H1 (cell line): ENCODE data around the gene DVL2. TPM values are rescaled to one million over a fixed set of nuclear protein-coding genes. Genes with fewer than 3 reads are reported as not detected.

ENCODE experiments used
- ATF2 ChIP-seq: IDR thresholded peaks from 2 replicates; pipeline ENCODE4 v1.6.1; 2012; ENCODE audit warnings: low read length, inconsistent platforms
- ATF3 ChIP-seq: IDR thresholded peaks from 2 replicates; pipeline ENCODE4 v1.6.1; 2011; ENCODE audit warnings: low read depth, mild to moderate bottlenecking, low read length; ENCODE audit not compliant: insufficient read depth
- CHD7 ChIP-seq: fragments of 300-600 bp; sonication (generic); IDR thresholded peaks from 2 replicates; pipeline ENCODE4 v1.7.1; 2012; ENCODE audit warnings: low read length, moderate library complexity, mild to moderate bottlenecking, inconsistent platforms; ENCODE audit not compliant: insufficient replicate concordance
- KDM5A ChIP-seq: fragments of 200-600 bp; IDR thresholded peaks from 2 replicates; pipeline ENCODE4 v1.7.1; 2012; ENCODE audit warnings: mild to moderate bottlenecking, low read length, inconsistent platforms, mixed read lengths
- MAFK ChIP-seq: IDR thresholded peaks from 2 replicates; pipeline ENCODE4 v1.6.1; 2012; ENCODE audit warnings: low read depth, mild to moderate bottlenecking, improper control_type of control experiment, low read length
- SIN3A ChIP-seq, 2 experiments: IDR thresholded peaks in 1 of 2; conservative IDR thresholded peaks in 1 of 2; 2 replicates each; pipeline ENCODE4 v1.6.1; 2011 to 2012; ENCODE audit warnings: low read length in 2 of 2, improper control_type of control experiment in 1 of 2, low read depth in 1 of 2, mild to moderate bottlenecking in 1 of 2
- TAF7 ChIP-seq: optimal IDR thresholded peaks from 2 replicates; pipeline ENCODE3; 2011; ENCODE audit warnings: low read depth, mild to moderate bottlenecking, inconsistent platforms, low read length, moderate library complexity, borderline replicate concordance
- polyA plus RNA-seq, 7 experiments: library from polyadenylated mRNA; depleted of rRNA in 3 of 7; stranded (reverse) in 5 of 7; unstranded in 2 of 7; fragments of >200 nt in 5 of 7; fragments of 200-250 nt in 2 of 7; gene quantifications; 1 replicate in 5 of 7; 2 replicates in 1 of 7; 4 replicates in 1 of 7; pipeline versions ENCODE4 v1.2.1 to v1.2.3, GENCODE V29; 2011 to 2013; ENCODE audit warnings: missing spikeins in 2 of 7, mixed read lengths in 2 of 7
- total RNA-seq: library from RNA; stranded (reverse); fragmentation: NEBNext Ultra II Directional; extraction: Animal tissue kit (Norgen Biotek cat#: 25700); gene quantifications from 2 replicates; pipeline ENCODE4 v1.2.1, GENCODE V29; 2021

The DVL2 gene
- total and polyA plus RNA-seq, 2 of the 8 experiments (the other 6 are each of a cell fraction or from before 2014, with no cell fraction given): 19.0 to 59.6 TPM

- TF ChIP-seq CHD7 (no peak), KDM5A (no peak), TAF7 (peak; percentile 70), SIN3A (conservative IDR thresholded peaks at IDR 0.05 in 1 of 2, IDR thresholded peaks at IDR 0.05 in 1 of 2; ENCODE audit: low read depth in 1 of 2, low read length in 2 of 2) (peak in 1 of 2 experiments; percentile 33; a peak in 1 of 4 replicates), ATF2 (no peak), ATF3 (no peak), MAFK (no peak)
Observed at GRCh38 chr17:7260651-7261378, 26.5 kb upstream of the DVL2 start (continued).
